Lower leg skin (tissue), 3 donors: Measurements from ENCODE around the gene ZBTB40.

ENCODE experiments used
- POLR2A ChIP-seq, 2 donors: fragments of 450-650 bp; IDR thresholded peaks; one replicate each; pipeline ENCODE4 v1.6.1; 2016 to 2017; ENCODE audit warnings: antibody characterized with exemption in 2 of 2, mild to moderate bottlenecking in 1 of 2, moderate library complexity in 1 of 2
- TF ChIP-seq, protein P1 (sequence below), 3 donors: fragments of 450-650 bp; IDR thresholded peaks; one replicate each; pipeline ENCODE4 v1.5.1; 2016; ENCODE audit warnings: antibody characterized with exemption in 3 of 3, mild to moderate bottlenecking in 3 of 3, moderate library complexity in 2 of 3

DNA sequence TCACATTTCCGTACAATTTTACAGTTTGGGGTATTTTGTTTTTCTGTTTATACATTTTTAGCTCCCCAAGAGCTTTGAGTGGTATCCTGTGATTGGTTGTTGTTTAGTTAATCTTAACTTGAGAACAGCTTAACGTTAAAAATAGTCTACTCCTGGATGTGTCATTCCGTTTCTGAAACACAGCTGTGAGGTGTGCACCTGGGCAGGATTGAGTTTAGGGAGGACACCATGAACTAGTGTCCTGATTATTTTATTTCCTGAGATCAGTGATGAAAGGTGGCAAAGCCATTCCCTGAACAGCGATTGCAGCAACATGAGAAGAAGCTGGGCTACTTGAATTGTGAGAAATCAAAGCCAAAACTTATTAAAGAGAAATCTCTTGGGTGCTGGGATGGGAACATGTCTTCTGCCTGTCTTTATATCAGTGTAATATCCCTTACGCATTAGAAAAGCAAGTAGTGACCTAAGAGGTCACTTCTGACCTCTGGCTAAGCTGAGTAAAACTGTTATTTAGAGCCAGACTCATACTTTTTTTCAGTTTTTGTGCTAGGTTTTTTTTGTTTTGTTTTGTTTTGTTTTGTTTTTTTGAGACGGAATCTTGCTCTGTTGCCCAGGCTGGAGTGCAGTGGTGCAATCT lies 43.4 kb downstream of the ZBTB40 start:
- TF ChIP-seq, protein P1, sequence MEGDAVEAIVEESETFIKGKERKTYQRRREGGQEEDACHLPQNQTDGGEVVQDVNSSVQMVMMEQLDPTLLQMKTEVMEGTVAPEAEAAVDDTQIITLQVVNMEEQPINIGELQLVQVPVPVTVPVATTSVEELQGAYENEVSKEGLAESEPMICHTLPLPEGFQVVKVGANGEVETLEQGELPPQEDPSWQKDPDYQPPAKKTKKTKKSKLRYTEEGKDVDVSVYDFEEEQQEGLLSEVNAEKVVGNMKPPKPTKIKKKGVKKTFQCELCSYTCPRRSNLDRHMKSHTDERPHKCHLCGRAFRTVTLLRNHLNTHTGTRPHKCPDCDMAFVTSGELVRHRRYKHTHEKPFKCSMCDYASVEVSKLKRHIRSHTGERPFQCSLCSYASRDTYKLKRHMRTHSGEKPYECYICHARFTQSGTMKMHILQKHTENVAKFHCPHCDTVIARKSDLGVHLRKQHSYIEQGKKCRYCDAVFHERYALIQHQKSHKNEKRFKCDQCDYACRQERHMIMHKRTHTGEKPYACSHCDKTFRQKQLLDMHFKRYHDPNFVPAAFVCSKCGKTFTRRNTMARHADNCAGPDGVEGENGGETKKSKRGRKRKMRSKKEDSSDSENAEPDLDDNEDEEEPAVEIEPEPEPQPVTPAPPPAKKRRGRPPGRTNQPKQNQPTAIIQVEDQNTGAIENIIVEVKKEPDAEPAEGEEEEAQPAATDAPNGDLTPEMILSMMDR (IDR thresholded peaks at IDR 0.05): no peak
- TF ChIP-seq POLR2A (IDR thresholded peaks at IDR 0.05): no peak
